Stimulated activated CD4-positive, alpha-beta T cell treated with anti-CD3 and anti-CD28 coated beads, TNF-alpha, amount 100 ng/mL, for 1 hour (primary cell): ENCODE data around the gene HCN4.

ENCODE experiments used
- DNase-seq, 3 donors: peaks; one replicate each; pipeline ENCODE4 v3.0.0-alpha.2; 2020; ENCODE audit warnings: low read depth in 3 of 3, low spot score in 1 of 3

HCN4 gene

DNA sequence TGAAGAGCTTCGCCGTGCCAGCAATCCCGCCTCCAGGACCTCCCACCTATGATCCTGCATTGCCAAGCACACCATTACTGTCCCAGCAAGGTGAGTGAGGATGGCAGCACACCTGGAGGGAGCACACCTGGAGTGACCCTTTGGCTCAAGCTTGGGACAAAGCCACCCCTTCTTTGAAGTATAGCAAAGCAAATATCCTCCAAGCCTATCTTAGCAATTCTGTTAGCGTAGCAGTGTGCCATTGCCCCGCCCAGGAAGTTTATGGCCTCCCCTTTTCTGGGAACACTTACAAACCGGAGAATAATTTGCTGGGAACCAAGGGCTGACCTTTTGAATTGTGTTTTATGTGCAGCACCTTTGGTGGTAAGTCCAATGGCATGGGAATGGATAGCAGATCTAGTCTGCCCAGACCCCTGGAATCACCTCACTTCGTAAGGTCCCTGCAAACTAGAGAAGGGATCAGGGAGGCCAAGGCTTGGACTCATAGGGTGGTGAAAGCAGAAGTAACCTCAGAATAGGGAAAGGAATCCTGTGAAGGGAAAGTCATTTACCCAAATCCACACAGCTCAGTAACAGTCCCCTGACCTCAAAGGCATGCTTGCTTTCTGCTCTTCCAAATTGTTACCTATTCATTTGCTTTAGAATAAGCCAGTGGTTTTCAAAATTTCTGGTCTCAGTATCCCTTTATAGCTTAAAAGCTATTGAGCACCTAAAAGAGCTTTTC lies 70.1 kb downstream of the HCN4 start:
- DNase-seq = no peak

DNA sequence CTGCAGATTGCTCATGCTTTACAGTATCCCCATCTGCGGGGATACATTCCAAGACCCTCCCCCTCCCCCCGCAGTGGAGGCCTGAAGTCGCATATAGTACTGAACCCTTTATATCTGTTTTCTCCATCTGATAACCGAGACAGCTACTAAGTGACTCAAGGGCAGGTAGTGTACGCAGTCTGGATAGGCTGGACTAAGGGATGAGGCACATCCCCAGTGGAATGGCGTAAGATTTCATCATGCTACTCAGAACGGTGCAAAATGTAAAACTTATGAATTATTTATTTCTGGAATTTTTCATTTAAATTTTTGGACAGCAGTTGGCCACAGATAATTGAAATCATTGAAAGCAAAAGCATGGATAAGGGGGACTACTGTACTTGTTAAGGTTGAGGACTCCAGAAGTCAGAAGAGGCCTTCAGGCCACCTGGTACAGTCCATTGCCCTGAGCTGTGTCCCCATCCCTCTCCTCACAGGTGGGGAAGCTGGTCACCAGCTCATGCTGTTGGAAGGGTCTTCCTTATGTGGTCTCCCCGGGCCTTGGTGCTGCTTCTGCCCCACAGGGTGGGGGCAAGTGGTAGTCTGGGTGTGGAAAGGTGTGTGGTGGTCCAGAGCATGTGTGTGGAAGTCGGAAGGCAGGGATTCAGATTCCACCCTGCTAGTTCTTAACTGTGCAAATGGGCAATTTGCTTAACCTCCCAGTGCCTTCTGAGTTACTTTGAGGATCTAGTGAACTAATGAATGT lies 72.0 kb downstream of the HCN4 start:
- no peak for DNase-seq

GRCh38 chr15:73295630-73296286 lies 73.0 kb downstream of the HCN4 start:
- DNase-seq = no peak

GRCh38 chr15:73293773-73294172 lies 75.0 kb downstream of the HCN4 start:
- no peak for DNase-seq

- no peak for DNase-seq
Measured at GRCh38 chr15:73291441-73291840, 77.3 kb downstream of the HCN4 start.

DNA sequence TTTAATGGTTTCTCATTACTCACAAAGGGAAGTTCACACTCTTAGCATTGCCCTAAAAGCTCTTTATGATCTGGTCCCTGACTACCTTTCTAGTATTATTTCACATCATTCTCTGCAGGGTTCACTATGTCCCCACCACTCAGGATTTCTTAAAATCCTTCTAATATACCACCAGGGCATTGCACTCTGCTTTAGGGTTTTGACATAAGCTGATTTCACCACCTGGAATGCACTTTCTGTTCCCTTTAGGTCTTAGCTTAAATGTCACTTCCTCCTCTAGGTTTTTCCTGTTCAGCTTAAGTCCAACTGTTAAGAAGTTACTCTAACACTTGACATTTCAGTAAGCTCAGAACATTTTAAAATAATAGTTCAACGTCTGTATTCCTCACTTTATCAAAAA lies 81.7 kb downstream of the HCN4 start:
- no peak for DNase-seq

- DNase-seq = no peak
Measured at GRCh38 chr15:73286311-73286710, 82.4 kb downstream of the HCN4 start.

DNA sequence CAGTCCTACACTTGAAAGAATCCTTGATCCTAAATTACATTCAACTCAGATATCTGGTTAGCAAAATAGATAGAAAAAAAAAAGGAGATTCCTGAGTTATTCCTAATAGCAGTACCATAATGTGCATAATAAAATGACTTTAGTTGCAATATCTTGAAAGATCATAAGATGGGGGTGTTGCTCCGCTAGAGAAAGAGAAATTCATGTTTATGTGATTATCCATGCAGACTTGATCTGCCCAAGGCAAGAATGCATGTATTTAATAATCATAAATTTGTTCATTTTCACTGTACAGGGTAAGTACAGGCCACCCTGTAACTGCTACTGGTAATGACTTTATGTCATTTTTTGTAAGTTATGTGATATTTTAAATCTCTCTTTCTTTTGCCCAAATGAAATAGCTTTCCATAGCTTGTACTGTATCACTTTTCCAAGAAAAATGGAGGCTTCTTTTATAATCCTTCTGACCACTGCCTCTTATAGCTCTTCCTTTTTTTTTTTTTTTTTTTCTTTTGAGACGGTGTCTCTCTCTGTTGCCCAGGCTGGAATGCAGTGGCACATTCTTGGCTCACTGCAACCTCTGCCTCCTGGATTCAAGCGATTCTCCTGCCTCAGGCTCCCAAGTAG lies 84.6 kb downstream of the HCN4 start:
- no peak for DNase-seq

DNA sequence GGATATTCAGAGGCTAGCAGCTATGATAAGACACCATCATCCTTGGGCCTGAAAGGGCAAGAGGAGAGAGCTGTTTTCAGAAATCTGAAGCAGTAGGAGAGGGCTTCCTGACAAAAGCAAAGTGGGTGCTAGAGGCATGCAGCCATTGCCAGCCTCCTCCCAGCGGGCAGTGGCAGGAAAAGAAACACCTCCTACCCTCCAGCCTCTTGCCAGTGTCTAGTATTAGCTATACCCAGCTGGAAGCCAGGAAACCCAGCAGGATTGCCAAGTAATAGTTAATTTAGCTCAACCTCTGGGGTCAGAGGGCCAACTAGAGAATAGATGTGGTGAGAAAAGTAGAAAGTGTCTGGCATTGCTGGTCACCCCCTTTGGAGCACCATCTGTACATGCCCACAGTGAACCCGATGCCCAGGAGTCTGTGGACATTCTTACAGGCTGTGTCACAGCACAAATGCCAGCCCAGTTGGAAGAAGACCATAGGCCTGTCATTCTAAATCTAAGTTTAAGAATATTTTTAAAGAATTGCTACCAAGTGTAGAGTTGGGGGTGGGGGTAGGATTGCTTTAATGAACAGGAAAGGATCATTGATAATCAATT lies 85.3 kb downstream of the HCN4 start:
- no peak for DNase-seq

DNA sequence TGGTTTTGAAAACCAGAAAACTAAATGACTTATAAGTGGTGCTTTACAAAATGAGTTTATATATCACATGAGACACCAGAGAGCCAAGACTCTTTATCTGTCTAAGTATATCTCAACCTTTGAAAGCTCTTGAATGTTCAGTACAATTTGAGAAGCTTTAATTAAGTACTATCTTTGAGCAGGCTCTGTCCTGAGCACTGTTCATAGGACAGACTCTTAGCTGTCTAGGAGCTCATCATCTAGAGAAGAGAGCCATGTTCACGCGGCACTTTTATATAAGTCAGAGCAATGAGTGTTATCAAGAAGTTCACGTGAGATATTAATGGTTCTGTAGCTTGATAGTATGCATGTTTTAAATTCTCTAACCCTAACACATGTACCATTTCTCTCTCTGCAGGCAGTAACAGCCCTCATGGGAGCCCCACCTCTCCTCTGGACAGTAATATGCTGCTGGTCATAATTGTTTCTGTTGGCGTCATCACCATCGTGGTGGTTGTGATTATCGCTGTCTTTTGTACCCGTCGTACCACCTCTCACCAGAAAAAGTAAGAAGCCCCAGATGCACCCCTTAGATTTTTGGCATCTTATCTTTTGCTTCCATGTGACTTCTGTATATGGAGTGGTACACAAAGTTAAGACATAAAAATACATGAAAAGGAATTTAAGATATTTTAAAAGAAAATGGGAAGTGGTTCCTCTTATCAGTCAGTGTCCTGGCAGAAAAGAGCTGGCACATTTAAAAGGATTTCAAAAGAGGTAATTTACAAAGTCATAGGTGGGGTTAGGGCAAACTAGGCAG lies 86.0 kb downstream of the HCN4 start:
- no peak for DNase-seq

- DNase-seq = no peak
Measured at GRCh38 chr15:73275862-73276261, 92.9 kb downstream of the HCN4 start.

GRCh38 chr15:73273181-73274002 lies 95.4 kb downstream of the HCN4 start:
- DNase-seq = peak in 1 of 3 donors; percentile 1

DNA sequence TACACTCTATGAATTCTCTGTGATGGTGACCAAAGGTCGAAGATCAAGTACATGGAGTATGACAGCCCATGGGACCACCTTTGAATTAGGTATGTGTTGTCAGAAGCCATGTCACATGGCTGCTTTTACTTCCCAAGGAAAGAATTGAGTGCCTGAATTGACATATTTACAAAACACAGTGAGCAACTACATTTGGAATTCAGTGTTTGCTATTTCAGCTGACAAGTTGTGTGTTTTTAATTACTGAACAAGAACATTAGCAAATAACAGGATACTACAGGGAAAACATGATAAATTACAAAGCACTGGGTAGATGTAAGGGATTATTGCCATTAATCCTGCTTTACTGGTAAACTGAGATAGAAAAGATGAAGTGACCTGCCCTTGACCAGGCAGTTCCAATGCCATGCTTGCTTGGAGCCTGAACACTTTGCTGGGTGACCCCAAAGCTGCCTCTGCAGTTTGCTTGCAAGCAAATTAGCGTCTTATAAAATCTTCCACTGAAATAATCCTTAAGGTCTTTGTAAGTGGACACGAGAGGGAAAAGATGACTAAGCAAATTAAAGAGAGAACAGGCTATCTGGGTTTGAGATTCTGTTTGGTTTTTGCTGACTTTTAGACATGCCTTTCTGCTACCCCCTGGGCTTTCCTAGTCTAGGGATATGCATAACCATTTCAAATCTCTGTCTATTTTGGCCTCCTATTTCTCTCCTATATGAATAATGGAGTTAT lies 98.2 kb downstream of the HCN4 start:
- DNase-seq = no peak
